ENCODE data around the gene CCNL2.

The CCNL2 gene

GRCh38 chr1:1422465-1423244 is 23.5 kb upstream of the CCNL2 start:
- Histone ChIP-seq H3K4me1 (ENCODE audit: insufficient read depth, poor library complexity, severe bottlenecking) (peaks cover 25% of the 10 kb centered on the region), H3K27me3 (ENCODE audit: insufficient read depth, poor library complexity, severe bottlenecking) (no peaks in the 10 kb centered on the region), H3K4me3 (ENCODE audit: severe bottlenecking) (no peak overlapping the region), H3K27ac (ENCODE audit: poor library complexity, severe bottlenecking) (peak overlapping the region; percentile 75), H3K9me3 (ENCODE audit: severe bottlenecking) (no peaks in the 10 kb centered on the region), H3K36me3 (ENCODE audit: low read depth) (no peaks in the 10 kb centered on the region)
- peak; percentile 74 for DNase-seq (ENCODE audit: low spot score)
- no peak for TF ChIP-seq CTCF (IDR thresholded peaks at IDR 0.05; ENCODE audit: poor library complexity, severe bottlenecking)
- ATAC-seq (ENCODE audit: low read depth) = peak; percentile 30; the same call in 2 of the 3 replicates

- DNase-seq (ENCODE audit: low spot score) (no peak), ATAC-seq (ENCODE audit: low read depth) (no peak)
- Histone ChIP-seq H3K27me3 (ENCODE audit: insufficient read depth, poor library complexity, severe bottlenecking) (no peaks in the 10 kb centered on the region), H3K27ac (ENCODE audit: poor library complexity, severe bottlenecking) (peak overlapping the region; percentile 75), H3K36me3 (ENCODE audit: low read depth) (no peaks in the 10 kb centered on the region), H3K9me3 (ENCODE audit: severe bottlenecking) (no peaks in the 10 kb centered on the region), H3K4me3 (ENCODE audit: severe bottlenecking) (no peak overlapping the region), H3K4me1 (ENCODE audit: insufficient read depth, poor library complexity, severe bottlenecking) (peaks cover 25% of the 10 kb centered on the region)
- no peak for TF ChIP-seq CTCF (IDR thresholded peaks at IDR 0.05; ENCODE audit: poor library complexity, severe bottlenecking)
Observed at GRCh38 chr1:1421907-1422464, 22.9 kb upstream of the CCNL2 start.

GRCh38 chr1:1421147-1421906 is 22.2 kb upstream of the CCNL2 start, which contains the start of gene ANKRD65:
Gene ANKRD65 (minus strand): TSS chr1:1421276. CDS start chr1:1421005, 271 bp downstream.
- no peak for TF ChIP-seq CTCF (IDR thresholded peaks at IDR 0.05; ENCODE audit: poor library complexity, severe bottlenecking)
- no peaks in the 10 kb centered on the region for H3K36me3 ChIP-seq (ENCODE audit: low read depth)
- DNase-seq (ENCODE audit: low spot score) (peak; percentile 79), ATAC-seq (ENCODE audit: low read depth) (peak; percentile 64)
- H3K4me1 ChIP-seq (ENCODE audit: insufficient read depth, poor library complexity, severe bottlenecking) = peaks cover 25% of the 10 kb centered on the region
- H3K27ac ChIP-seq (ENCODE audit: poor library complexity, severe bottlenecking) = peak within 1 kb of the TSS; percentile 75
- H3K4me3 ChIP-seq (ENCODE audit: severe bottlenecking) = peak within 1 kb of the TSS; percentile 24
- H3K27me3 ChIP-seq (ENCODE audit: insufficient read depth, poor library complexity, severe bottlenecking) = no peaks in the 10 kb centered on the region
- no peaks in the 10 kb centered on the region for H3K9me3 ChIP-seq (ENCODE audit: severe bottlenecking)

GRCh38 chr1:1420654-1421141 is 21.6 kb upstream of the CCNL2 start:
- no peak; the same call in 2 of the 3 replicates for ATAC-seq (ENCODE audit: low read depth)
- H3K27ac ChIP-seq (ENCODE audit: poor library complexity, severe bottlenecking) = peak overlapping the region; percentile 75
- no peak overlapping the region for H3K4me3 ChIP-seq (ENCODE audit: severe bottlenecking)
- H3K36me3 ChIP-seq (ENCODE audit: low read depth) = no peaks in the 10 kb centered on the region
- peaks cover 25% of the 10 kb centered on the region for H3K4me1 ChIP-seq (ENCODE audit: insufficient read depth, poor library complexity, severe bottlenecking)
- DNase-seq (ENCODE audit: low spot score) = no peak
- TF ChIP-seq CTCF (IDR thresholded peaks at IDR 0.05; ENCODE audit: poor library complexity, severe bottlenecking) = no peak
- no peaks in the 10 kb centered on the region for H3K9me3 ChIP-seq (ENCODE audit: severe bottlenecking)
- no peaks in the 10 kb centered on the region for H3K27me3 ChIP-seq (ENCODE audit: insufficient read depth, poor library complexity, severe bottlenecking)

Measured in RWPE2 (cell line).